GM18907 (cell line): ENCODE results near the gene NDUFS2.

Experiments used
- ATAC-seq: cut with Tn5 transposase; IDR thresholded peaks from one replicate; pipeline ENCODE4 v1.9.1; 2021; ENCODE audit warnings: mild to moderate bottlenecking, moderate library complexity; ENCODE audit not compliant: unreplicated experiment

The NDUFS2 gene

DNA sequence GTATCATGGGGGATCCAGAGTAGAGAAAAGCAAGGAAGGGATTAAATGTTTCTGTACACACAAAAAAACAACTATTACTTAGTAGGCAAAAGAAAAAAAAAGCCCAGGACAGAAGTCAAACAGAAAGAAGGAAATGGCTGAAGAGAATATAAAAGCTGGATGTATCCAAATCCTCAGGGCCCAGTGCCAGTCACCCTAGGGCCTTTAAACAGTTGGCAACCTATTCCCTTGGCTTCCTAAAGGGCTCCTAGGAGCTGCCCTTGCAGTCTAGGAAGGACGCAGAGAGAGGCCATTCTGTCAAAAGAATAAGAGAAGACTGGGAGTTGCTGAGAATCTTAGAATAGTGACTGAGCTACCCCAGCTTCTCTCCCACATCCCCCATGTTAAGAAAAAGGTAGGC is 29.8 kb upstream of the NDUFS2 start:
- ATAC-seq: no peak

DNA sequence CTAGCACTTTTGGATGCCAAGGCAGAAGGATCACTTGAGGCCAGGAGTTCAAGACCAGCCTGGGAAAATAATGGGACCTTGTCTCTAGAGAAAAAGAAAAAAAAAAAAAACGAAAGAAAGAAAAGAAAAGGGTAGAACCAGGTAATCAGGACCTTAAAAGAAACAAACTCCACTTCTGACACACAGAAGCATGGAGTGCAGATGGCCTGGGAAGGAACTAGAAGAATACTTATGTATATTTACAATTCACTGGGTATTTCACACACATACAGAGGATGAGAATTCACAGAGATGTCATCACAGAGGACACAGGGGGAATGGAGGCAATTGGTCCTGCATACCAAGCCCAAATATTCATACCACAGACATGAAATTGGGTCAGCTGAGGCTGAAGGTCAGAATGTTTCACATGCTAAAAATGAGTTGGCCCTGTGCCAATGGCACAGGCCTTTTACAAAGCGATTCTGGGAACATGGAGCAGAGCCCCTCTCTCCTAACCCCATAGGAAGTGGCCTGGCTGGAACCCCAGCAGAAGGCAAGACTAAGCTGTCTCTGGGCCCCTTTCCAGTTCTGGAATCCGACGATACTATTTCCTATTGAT is 29.3 kb upstream of the NDUFS2 start:
- no peak for ATAC-seq

GRCh38 chr1:161173711-161174110 is 28.5 kb upstream of the NDUFS2 start:
- no peak for ATAC-seq

GRCh38 chr1:161174911-161175310 is 27.3 kb upstream of the NDUFS2 start:
- ATAC-seq: no peak

DNA sequence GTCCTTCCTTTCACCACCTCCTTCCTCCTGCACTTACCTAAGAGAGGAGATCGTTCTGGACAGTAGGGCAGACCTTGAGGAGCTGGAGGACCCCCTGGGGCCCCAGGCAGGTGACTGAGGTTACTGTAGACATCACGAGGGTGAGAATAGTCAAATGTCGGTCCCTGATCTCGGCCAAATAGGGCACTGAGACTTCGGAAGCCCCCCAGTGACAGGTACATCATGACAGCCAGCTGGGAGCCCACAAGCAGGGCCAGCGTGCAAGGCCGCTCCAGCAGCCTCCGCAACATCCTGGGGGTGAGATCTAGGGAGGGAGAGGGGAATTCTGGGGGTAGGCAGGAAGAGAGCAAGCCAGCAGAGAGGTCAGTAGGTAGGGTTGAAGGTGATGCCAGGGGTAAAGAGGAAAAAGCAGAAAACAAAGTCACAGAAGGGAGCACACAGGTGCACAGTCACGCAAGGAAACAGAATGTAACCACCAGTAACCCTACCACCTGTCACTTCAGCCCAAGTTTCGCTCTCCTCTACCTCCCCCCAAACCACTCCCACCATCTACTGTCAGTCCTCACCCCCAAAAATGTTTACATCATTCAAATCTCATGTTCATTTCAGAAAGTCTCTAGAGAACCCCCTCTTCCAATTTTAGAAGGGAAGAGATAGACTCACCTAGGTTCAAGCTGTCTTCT is 26.3 kb upstream of the NDUFS2 start:
- no peak for ATAC-seq

- ATAC-seq: peak; percentile 6
These were observed 25.6 kb upstream of the NDUFS2 start for GRCh38 chr1:161176468-161177111.

- ATAC-seq: peak; percentile 81
These were observed 24.8 kb upstream of the NDUFS2 start, which contains the start of gene B4GALT3 for GRCh38 chr1:161177112-161177935. TSS of gene B4GALT3 (minus strand) at chr1:161177507. CDS start at chr1:161176060, 1,447 bp downstream.

DNA sequence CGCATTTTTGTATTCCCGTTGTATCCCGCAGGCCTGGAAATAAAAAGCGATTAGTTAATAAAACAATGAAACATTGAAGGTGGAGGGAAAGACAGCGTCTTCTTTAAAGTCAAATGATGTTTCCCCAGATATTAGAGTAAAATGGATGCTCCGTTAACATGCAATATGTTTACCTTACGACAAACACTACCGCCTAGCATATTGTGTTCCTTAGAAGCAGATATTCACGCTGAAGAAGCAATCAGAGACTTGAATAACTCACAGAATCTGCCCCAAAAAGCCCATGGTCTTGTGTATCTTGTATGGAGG is 24.3 kb upstream of the NDUFS2 start:
- ATAC-seq: no peak

- ATAC-seq: no peak
These were observed 22.5 kb upstream of the NDUFS2 start for GRCh38 chr1:161179698-161180097.

DNA sequence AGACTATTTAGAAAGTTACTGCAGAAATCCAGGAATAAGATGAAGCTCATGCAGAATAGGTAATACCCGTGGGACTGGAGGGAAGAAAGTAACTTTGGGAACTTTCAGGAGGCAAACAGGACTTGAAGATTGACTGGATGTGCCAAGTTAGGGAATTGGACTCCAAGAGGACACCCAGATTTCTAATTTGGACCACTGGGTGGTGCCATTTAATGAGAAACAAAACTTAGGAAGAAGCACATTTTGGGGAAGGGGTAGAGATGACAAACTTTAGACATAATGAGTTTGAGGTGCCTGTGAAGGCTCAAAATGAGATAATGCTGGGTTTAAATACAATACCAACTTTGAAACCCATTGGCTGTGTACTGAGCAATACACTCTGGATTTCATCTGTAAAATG is 21.5 kb upstream of the NDUFS2 start:
- no peak for ATAC-seq

DNA sequence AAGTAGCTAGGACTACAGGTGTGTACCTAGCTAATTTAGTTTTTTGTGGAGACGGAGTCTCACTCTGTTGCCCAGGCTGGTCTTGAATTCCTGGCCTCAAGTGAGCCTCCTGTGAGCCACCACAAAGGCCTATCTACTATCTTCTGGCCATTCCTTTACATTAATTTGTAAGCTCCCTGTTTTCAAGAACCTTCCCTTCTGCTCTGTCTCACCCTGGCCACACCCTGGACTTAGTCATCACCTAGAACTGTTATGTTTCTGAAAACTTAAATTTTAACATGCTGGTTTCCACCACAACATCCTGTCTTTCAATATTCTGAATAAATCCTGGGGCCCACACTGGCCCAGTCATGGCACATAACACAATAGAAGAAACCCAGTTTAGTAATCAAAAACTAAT is 20.0 kb upstream of the NDUFS2 start:
- ATAC-seq: peak; percentile 45

GRCh38 chr1:161185282-161185682 is 16.9 kb upstream of the NDUFS2 start:
- peak; percentile 67 for ATAC-seq

GRCh38 chr1:161185732-161186311 is 16.3 kb upstream of the NDUFS2 start:
- ATAC-seq: peak; percentile 21

DNA sequence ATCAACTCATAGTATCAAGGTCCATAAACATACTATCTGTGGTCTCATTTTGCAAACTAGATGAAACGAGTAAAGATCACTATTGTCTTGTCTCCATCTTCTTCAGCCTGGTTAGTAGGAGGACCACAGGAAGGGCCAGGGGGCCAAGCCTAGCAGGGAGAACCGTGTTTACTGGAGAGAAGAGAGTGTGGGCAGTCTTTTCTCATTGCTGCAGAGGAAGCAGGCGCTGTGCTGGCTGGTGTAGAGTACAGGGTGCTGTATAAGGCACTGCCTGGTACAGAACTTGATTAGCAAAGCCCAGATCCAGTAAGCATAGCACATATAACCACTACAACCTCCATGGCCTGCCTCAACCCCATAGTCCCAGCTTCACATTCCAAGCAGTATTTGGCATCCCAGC is 14.9 kb upstream of the NDUFS2 start:
- no peak for ATAC-seq

DNA sequence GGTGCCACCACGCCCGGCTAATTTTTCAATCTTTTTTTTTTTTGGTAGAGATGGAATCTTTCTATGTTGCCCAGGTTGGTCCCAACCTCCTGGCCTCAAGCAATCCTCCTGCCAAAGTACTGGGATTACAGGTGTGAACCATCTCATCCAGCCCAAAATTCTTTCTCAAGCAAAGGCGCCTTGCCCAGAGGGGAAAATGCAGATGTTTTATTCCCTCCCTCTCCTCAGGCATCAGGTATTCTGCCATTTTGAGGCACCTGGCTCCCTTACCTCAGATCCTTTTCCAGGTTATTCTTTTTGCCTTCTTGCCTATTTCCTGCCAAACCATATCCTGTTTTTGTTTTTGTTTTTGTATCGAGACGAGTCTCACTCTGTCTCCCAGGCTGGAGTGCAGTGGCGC is 13.8 kb upstream of the NDUFS2 start:
- no peak for ATAC-seq

- ATAC-seq: no peak
These were observed 13.1 kb upstream of the NDUFS2 start for GRCh38 chr1:161189036-161189435.

DNA sequence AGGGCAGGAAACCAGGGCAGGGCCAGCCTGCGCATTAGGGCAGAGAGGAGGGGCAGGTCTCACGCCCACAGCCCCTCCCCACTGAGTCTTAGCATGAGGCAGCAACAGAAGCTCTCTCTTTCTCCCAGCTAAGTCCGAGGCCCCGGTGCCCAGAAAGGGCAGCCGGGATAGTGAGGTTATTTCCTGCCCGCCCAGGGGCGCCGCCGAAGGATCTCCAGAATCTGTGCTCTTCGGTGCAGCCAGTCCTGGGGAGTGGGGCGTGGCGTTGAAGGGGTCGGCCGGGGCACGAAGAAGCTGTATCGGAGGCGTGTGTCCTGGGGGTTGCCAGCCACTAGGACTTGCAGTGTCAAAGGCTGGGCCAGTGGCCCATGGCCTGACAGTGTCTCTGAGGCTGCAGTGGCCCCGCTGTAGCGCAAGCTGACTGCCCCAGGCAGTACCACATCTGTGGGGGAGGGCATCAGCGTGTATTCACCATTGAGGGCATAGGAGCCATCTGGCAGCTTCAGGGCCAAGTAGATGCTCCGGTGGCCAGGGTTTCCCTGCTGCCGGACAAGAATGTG is 11.1 kb upstream of the NDUFS2 start:
- no peak for ATAC-seq

GRCh38 chr1:161191971-161192370 is 10.2 kb upstream of the NDUFS2 start:
- no peak for ATAC-seq

DNA sequence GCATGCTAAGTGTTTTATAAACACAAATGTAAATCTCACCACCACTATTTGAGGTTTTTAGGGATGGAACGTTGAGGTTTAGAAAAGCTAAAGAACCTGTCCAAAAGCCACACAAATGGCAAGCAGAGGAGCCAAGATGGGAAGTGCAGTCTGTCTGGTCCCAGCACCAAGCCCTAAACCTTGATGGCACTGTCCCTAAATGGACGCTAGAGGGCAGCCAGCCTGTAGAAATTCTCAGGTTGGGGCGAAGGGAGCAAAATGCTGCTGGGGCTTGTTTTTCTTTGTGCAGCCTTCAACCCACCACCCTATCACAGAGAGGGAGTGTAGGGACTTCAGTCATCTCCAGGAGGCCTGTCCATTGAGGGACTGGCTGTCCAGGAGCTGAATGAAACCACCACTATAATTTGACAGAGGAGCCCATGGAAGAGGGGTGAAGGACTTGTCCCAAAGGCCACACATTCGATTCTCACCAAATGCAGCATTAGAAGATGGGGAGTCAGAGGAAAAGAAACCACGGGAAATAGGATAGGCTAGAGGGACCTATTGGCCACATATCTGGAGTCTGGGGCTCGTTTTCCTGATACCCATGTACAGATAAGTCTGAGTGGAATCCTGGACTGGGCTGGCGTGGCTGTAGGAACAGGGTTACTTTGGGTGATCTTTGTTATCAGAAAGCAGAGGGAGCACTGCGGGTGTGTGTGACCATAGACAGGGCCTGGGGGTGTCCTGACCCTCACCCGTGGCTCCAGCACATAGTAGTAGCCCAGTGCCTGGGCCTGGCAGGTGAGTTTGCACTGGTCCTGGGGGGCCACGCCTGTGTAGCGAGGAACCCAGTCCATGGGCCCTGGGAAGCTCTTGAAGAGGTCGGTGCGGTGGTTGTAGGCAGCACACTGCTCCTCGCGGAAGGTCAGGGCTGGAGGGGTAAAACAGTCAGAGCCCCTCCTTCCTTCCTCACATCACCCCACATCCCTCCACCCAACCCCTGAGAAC is 9.4 kb upstream of the NDUFS2 start:
- ATAC-seq: peak; percentile 75
